ENCODE results near the gene MZF1.
A peak's percentile ranks its signal among the peaks of the same experiment; 100 is the strongest.

The MZF1 gene

DNA sequence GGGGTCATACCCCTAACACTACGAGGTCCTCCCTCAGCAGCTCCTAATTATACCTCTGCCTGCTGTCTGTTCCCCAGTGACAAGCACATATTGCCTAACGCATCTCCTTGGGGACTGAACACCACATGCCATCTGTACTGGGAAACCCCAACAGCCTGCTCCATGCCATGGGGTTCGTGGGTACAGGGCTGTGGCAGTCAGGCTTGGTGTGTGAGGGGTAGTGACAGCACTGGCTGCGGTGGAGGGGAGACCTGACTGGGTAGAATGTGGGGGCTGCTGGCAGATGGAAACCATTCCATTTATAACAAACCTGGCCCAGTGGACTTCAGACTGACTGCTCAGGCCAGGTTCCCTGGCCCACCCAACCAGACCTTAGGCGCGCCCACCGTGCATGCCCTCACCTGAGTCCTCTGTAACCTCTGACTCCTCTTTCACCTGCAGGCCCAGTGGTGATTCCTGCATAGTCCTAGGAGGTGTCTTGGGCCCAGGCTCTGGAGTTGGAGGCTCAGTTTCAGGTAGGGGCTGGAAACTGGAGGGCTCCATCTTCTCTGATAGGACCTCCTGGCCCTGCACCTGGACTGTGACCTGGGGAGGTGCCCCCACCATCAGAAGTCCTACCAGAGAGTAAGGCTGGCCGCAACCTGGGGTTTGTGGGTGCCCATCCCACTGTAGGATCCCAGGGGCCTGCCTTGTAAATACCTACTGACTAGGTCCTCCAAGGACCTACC, 3.0 kb downstream of the MZF1 start:
- no peak for DNase-seq (ENCODE audit: low spot score)

DNA sequence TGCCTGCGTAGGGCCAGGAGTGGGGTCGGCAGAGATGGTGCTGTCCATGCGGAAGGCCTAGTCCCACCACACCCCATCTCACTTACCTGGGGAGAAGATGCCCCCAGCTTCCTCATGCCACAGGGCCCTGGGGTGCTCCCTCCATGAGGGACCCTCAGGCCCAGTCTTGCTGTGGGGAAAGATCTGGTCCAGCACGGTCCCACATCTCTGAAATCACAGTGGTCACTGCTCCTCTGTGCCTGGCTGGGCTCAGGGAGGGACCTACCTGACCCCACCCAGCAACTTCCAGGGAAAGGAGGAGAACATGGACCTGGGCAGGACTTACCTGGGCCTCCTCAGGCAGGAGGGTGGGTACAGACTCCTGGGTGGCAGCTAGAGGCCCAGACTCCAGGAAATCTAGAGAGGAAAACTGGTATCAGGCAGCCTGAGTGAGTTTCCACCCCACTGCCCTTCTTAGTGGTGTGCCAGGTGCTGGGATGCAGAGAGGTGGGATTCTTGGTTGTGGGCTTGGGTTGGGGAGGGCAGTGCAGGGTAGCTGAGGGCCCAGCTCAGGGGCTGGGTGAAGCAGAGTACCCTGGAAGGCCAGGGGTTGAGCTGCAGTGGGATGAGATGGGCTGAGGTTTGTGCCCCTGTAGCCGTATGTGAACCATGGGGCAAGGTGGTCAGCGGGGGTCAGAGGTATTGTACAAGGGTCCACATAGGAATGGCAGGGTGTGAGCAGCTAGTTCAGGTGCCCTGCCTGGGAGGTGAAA, 3.8 kb downstream of the MZF1 start:
- DNase-seq (ENCODE audit: low spot score): no peak

DNA sequence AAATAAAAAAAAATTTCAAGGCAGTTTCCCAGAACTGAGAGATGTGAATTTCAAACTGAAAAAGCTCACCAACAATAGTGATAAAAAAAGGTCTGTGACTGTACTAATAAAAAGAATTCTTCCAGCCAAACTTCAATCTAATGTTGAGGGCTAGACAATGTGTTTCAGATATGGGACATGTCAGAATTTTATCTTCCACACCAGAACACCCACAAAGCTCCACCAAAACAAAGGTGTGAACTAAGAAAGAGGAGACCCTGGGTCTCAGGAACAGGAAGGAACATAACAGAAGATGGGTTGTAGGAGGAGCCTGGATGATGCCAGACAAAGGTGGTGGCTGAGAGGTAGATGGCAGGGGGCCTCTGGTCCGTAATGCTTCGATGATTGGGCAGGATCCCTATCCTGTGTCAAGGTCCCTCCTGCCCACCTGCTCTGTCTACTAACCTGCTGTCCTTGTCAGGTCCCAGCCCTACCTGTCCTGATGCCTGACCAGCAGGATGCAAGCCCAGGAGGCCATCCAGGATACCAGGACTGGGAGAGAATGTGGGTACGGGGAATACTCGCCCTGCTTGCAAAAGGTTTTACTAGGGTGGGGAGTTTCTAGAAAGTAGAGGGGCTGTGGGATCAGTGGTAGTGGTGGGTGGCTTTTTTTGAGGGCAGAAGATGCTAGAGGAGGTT, 4.5 kb downstream of the MZF1 start:
- DNase-seq (ENCODE audit: low spot score): no peak

DNA sequence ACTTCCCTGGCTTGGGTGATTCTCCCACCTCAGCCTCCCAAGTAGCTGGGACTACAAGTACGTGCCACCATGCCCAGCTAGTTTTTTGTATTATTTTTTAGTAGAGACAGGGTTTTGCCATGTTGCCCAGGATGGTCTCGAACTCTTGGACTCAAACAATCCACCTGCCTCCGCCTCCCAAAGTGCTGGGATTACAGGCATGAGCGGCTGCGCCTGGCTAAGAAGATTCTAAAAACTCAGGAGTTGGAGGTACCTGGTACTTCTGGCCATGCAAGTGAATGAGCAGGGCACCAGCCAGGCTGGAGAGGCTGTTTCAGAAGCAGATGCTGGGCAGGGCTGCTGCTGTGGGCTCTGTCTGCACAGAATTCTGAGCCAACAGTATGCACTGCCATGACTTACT, 6.1 kb downstream of the MZF1 start:
- DNase-seq (ENCODE audit: low spot score): no peak

DNA sequence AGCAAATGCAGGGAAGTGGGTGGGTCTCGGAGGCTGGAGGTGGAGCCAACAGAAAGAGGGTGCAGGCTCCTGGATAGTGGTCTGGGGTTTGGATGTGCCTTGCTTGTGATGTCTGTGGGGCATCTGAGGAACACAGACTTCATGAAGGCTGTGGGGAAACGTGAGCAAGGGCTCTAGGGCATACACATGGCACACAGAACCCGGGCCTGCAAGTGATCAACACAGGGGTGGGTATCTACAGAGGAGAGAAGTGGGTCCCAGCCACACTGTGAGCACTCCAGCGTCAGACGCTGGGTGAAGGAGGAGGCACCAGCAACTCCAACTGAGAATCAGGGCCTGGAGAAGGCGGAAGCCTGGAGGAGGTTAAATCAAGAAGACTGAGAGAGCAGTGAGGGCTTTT, 9.3 kb downstream of the MZF1 start:
- no peak for DNase-seq (ENCODE audit: low spot score)

DNA sequence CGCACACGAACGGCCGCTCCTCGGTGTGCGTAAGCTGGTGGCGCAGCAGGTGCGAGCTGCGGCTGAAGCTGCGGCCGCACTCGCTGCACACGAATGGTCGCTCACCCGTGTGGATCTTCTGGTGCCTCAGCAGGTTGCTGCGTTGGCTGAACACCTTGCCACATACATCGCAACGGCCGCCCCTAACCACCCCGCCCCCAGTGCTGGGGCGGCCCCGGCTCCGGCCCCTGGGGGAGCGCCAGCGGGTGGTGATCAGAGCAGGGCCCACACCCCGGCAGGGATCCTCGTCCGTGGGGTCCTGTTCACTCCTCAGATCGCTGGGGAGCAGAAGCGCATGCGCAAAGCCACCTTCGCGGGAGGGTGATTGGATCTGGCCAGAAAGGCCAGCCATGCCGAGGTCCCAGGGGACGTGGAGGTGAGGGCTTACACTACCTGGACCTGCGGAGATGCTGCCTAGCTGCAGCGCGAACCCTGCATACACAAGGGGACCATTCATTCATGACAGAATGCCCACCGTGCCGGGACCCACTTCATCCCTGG, 10.0 kb downstream of the MZF1 start:
- DNase-seq (ENCODE audit: low spot score): no peak

DNA sequence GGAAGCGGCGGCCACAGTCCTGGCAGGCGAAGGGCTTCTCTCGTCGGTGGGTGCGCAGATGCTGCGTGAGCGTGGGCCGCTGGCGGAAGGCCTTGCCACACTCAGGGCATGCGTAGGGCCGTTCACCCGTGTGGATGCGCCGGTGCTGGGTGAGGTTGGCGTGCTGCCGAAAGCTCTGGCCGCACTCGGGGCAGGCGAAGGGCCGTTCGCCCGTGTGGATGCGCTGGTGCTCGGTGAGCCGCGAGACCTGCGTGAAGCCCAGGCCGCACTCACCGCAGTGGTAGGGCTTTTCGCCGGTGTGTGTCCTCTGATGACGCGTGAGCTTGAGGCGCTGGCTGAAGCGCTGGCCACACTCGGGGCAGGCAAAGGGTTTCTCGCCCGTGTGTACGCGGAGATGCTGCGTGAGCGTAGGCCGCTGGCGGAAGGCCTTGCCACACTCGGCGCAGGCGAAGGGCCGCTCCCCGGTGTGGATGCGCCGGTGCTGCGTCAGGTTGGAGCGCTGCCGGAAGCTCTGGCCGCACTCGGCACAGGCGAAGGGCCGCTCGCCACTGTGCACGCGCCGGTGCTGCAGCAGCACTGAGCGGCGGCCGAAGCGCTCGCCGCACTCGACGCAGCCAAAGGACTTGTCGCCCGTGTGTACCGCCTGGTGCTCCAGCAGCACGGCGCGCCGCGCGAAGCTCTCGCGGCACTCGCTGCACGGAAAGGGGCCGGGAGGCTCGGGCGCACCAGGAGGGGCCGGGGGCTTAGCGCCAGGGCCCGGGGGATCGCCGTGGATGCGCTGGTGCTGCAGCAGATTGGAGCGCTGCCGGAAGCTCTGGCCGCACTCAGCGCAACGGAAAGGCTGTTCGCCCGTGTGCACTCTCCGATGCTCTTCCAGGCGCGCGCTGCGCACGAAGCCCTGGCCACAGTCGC, 10.8 kb downstream of the MZF1 start:
- no peak for DNase-seq (ENCODE audit: low spot score)

DNA sequence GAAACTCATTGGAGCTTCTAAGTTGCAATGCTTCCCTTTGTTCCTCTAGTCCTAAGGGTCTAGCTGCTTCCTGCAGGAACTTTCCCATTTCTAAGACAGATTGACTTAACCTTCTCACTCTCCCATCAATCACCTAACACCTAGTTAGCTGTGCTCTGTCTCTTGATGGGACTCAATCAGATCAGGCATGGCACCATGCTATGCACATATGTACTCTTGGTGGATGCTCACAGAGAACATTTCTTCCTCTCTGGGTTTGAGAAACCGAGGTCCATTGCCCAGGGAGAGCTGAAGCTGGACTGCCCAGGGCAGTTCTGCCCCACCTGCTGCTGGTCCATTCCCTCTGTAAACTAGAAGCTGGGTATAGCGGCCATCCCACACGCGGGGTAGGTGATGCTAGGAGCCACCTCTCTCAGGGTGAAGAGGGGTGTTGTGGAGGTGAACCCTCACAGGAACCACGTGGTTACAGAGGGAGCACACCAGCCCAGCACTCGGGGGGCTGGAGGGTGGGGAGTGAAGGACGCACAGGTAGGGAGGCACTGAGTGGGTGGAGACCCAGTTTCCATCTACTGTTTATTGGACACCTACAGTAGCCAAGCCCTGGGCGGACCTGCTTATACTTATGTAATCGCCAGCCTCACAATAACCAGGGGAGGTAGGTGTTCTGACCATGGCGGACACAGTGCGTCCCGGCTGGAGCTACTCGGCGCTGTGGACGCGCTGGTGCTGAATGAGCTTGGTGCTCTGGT, 11.6 kb downstream of the MZF1 start:
- DNase-seq (ENCODE audit: low spot score): no peak

DNA sequence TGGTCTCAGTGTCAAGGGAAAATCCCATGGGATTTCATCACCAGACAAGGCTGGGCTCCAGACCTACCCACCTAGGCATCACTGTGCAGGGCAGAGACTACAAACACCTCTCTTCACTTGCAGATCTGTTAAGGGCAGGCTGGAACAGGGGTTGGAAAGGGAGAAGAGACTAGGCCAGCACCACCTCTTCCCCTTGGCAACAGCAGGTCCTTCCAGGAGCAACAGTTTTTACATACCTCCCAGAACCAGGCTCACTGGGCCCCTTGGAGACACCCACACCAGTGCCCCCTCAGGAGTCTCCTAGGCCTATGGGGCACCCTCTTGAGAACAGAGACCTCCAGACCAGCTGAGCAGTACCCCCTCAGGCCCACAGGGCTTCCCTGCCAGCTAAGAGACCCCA, 12.2 kb downstream of the MZF1 start:
- no peak for DNase-seq (ENCODE audit: low spot score)

DNA sequence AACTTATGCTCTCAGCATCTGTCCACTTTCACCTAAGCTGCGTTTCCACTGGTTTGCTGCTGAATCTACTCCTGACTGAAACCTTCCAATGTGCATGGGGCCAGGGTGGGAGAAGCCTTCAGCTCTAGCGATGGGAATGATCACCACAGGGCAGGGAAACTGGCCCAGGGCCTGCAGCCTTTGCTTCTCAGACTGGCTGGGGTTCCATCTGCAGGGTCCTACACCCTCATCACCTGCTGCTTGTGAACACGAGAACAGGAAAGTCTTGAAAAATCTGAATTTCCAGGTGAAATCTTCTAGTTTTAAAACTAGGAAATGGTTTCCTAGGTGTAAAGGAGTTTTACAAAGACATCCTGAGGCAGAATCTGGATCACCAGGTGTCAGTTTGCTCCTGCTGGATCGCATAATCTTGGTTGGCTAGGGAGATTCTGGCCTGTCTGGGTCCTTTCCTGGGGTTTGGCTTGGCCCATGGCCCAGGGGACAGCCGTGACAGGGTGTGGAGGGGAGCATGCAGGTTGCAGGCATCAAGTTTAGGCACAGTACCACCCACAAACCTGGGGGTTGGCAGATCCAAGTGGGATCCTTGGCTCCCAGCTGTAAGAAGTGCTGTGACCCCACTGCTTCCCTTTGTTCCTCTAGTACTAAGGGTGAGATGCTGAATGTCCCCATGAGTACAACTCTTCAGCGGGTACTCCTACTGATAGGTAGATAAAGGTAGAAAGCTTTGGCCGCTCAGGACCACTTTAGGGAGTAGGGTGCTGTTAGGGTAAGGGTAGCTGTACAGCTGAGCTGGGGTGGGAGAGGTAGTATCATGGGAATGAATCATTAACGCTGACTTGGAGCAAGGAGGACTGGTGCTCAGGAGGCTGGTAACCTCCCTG, 12.9 kb downstream of the MZF1 start:
- DNase-seq (ENCODE audit: low spot score): no peak

DNA sequence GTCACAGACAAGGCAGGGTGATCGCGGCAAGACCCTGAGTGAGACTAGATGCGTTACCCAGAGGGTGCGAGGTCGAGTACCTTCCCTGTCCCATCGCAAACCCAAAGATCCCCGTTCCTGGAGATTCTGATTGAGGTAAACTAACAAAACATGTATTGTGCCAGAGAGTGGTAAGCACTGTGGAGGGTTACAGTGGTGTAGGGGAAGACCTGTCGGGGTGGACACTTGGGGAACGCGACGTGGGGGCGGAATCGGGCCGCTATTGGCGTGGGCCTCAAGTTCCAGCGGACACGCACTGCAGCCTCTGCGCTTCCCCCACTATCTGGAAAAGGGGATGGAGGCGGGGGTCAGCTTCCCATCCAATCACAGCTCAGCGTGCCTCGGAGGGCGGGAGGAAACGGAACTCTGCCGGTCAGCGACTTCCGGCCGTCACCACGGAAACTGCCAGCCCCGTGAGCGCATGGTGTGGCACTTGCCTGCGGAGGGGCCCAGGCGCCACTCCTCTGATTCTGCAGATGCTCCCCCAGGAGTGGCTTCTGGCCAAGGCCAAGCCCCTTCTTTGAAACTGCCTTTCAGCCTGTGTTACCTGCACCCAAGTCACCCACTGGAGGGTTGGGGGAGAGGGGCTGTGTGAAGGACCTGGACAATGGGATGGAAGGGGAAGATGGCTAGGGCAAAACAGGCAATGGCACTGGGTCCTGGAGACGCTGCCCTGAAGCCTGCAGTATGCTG, 13.7 kb downstream of the MZF1 start:
- DNase-seq (ENCODE audit: low spot score): peak; percentile 90

DNA sequence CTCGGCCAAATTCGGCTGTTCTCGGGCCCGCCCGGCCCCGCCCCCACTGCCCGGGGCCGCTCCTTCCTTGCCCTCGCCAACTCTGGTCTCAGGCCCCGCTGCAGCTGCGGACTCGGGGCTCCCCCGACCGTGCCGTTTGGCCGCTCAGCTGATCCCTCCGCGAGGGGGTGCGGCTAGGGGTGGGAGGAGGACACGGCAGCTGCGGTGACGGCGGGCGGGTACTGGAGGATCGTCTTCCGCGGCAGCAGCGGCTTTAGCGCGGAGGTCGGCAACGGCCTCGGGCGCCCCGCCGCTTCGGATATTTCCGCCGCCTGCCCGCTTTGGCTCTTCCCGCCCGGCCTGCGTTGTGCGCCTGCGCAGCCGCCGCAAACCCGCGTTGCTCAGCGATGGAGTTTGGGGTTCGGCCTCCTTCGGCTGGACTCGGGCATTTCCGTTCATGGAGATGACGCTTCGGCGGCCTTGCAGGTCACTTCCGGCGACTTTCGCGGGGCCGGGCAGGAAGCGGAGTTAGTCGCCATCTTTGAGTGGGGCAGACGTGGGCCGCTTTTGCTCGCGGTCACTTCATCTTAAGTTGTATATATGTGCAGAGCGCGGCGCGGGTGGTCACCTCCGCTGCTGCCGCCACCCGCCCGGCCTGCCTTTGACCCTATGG, 14.4 kb downstream of the MZF1 start:
- DNase-seq (ENCODE audit: low spot score): peak; percentile 97

DNA sequence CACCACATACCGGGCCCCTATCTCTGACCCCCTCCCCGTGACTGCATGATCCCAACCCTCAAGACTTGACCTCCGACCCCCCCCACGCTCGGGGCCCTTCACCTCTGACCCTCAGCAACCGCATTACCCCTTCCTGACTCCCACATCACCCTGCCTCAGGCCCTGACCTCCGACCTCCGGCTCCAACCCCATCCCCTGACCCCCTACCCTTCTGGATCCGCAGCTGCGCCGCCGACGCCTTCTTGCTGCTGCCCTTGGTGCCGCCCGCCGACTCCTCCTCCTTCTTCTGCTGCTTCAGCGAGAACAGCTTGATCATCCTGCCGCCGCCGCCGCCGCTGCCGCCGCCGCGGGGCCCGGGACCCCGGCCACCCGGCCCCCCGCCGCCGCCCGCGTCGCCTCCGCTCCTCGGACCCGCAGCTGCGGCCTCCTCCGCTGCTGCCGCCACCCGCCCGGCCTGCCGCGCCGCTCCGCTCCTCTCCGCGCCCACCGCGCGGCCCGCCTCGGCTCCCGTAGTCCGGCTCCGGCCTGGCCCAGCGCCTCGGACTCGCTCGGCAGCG, 15.0 kb downstream of the MZF1 start, which contains the start of gene UBE2M:
TSS of gene UBE2M (minus strand) at position 546 of the 557 bp plus-strand sequence. CDS start at position 316, 230 bp downstream.
- no peak for DNase-seq (ENCODE audit: low spot score)

DNA sequence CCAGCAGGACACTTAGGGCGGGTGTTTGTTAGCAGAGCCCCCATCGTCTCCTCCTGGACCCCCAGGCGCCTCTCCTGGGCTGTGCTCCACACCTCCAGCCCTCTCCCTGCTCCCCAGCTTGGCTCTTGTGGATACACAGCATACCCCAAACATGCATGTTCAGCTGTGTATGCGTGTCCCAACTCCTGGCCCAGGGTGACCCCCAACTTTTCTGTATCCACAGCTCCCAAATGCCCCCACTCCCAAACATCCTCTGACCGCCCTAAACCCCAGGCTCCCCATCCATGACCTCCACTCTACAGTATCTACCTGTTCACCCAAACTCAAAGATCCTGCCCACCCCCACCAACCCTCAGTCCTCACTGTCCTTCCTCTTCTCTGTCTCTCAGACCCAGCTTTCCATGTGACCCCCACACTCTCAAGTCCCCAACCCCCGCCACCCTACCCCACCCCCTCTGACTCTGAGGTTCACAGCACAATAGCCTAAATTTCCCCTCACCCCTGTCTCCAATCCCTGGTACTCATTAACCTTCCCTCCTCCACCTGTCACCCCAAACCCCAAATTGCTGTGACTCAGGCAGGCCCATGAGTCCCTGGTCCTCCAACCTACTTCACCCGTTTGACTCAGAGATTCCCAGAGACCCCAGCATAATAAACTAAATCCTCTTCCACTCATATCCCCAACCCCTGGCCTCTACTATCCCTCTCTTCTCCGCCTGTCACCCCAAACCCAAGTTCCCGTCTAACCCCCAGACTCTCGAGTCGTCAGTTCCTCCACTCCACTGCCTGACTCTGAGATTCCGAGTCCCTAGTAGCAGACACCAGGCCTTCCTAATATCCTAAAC, 15.7 kb downstream of the MZF1 start:
- no peak for DNase-seq (ENCODE audit: low spot score)

DNA sequence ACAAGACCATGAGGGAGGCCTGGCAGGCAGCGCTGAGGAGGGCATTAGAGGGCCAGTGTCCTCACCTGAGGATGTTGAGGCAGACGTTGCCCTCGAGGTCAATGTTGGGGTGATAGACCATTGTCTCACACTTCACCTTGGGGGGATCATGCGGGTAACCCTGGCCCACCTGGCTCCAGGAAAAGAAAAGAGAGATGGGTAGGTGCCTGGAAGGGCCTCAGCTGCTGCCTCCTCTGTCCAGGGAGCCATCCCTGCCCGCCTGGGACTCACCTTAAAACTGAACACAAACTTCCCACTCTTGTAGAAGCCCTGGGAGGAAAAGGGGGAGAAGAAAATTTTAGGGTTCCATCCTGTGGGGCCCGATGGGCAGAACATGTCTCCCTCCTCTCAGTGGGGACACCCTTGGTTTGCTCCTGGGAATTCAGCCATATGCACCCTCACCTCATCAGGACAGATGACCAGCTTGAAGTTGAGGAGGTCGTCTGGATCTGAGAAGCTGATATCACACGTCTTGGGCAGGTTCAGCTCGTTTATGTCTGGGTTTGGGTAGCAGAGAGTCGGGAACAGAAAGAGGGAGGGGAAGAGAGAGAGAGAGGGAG, 16.4 kb downstream of the MZF1 start:
- DNase-seq (ENCODE audit: low spot score): no peak

DNA sequence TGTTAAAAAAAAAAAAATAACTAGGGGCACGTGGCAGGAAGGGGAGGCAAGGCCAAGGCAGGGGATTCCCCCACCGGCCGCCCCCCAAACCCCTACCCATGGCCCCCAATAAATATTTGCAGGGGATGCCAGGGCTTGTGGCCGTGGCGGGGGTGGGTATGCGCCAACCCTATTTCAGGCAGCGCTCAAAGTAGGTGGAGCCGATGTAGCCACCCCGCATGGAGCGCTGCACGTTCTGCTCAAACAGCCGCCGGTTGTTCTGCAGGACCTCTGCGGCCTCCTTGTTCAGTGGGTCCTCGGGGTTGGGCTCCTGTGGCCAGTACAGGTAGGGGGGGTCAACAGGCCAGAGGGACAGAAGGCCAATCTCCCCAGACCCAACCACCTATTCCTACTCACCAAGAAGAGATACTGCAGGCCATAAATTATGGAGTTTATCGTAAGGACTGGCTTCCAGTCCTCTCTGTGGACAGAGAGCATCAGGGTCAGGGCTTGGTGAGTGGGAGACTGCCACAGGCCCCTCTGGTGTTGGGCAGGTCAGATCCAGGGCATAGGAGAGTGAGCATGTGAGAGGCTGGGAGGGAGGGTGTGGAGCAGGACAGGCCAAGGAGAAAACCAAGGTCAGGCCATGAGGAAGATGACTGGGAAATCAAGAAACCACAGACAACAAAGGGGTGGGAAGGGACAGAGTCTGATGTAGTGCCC, 17.1 kb downstream of the MZF1 start:
- DNase-seq (ENCODE audit: low spot score): no peak

Data from pons (tissue), 1 donor.